Rectal smooth muscle tissue (tissue), 1 donor: ENCODE results near the gene PPP2R5D.

Source experiments
- H3K27ac ChIP-seq: one replicate; pipeline ENCODE4 v1.7.0; 2013; ENCODE audit warnings: low read depth, low read length, inconsistent platforms
- H3K27me3 ChIP-seq: one replicate; pipeline ENCODE4 v1.7.0; 2013; ENCODE audit warnings: low read length; ENCODE audit not compliant: control insufficient read depth, insufficient read depth
- H3K36me3 ChIP-seq: one replicate; pipeline ENCODE4 v1.7.0; 2013; ENCODE audit warnings: low read length; ENCODE audit not compliant: control insufficient read depth, insufficient read depth
- H3K4me1 ChIP-seq: one replicate; pipeline ENCODE4 v1.7.0; 2013; ENCODE audit warnings: low read length; ENCODE audit not compliant: control insufficient read depth, insufficient read depth
- H3K4me3 ChIP-seq: one replicate; pipeline ENCODE4 v1.7.0; 2013; ENCODE audit warnings: low read length
- H3K9ac ChIP-seq: one replicate; pipeline ENCODE4 v1.7.0; 2013; ENCODE audit warnings: low read length

The PPP2R5D gene

DNA sequence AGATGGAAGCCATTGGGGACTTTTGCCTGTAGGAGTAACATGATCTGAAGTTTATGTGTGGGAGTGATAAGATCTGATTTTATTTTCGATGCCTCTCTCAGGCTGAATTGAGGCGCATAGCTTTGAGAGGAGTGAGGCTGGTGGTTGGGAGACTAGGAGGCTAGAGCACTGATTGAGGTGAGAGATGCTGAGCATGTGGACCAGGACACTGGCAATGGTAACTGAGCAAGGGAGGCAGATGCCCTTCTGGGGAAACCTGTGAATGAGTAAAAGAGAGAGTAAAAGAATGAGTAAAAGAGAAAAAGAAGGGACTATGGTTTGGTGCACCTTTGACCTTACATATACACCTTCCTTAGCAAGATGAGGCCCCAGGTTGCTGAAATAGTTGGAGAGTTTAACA lies 40.1 kb downstream of the PPP2R5D start:
- H3K9ac ChIP-seq, result no peak overlapping the region

GRCh38 chr6:43026365-43026764 lies 42.0 kb downstream of the PPP2R5D start:
- Histone ChIP-seq H3K9ac (no peak overlapping the region), H3K27ac (no peak overlapping the region), H3K27me3 (no peaks in the 10 kb centered on the region), H3K4me1 (no peaks in the 10 kb centered on the region), H3K36me3 (peaks cover 28% of the 10 kb centered on the region), H3K4me3 (no peak overlapping the region)

More for the DNA sequence above, 40.1 kb downstream of the PPP2R5D start:
- H3K4me3 ChIP-seq, result no peak overlapping the region
- H3K36me3 ChIP-seq, result peaks cover 24% of the 10 kb centered on the region
- H3K27ac ChIP-seq, result no peak overlapping the region
- H3K27me3 ChIP-seq, result no peaks in the 10 kb centered on the region
- H3K4me1 ChIP-seq, result no peaks in the 10 kb centered on the region

GRCh38 chr6:43029120-43029519 lies 44.8 kb downstream of the PPP2R5D start:
- H3K4me1 ChIP-seq, result no peaks in the 10 kb centered on the region
- peaks cover 30% of the 10 kb centered on the region for H3K36me3 ChIP-seq
- H3K27me3 ChIP-seq, result no peaks in the 10 kb centered on the region
- H3K9ac ChIP-seq, result no peak overlapping the region
- H3K4me3 ChIP-seq, result no peak overlapping the region
- no peak overlapping the region for H3K27ac ChIP-seq

GRCh38 chr6:43032326-43032725 lies 48.0 kb downstream of the PPP2R5D start:
- H3K4me1 ChIP-seq, result no peaks in the 10 kb centered on the region
- no peak overlapping the region for H3K9ac ChIP-seq
- H3K36me3 ChIP-seq, result peaks cover 29% of the 10 kb centered on the region
- no peaks in the 10 kb centered on the region for H3K27me3 ChIP-seq
- H3K4me3 ChIP-seq, result no peak overlapping the region
- no peak overlapping the region for H3K27ac ChIP-seq

- H3K27ac ChIP-seq, result no peak overlapping the region
- peaks cover 27% of the 10 kb centered on the region for H3K36me3 ChIP-seq
- no peak overlapping the region for H3K4me3 ChIP-seq
- no peaks in the 10 kb centered on the region for H3K4me1 ChIP-seq
- no peaks in the 10 kb centered on the region for H3K27me3 ChIP-seq
- H3K9ac ChIP-seq, result no peak overlapping the region
Observed at GRCh38 chr6:43033496-43034189, 49.3 kb downstream of the PPP2R5D start.

DNA sequence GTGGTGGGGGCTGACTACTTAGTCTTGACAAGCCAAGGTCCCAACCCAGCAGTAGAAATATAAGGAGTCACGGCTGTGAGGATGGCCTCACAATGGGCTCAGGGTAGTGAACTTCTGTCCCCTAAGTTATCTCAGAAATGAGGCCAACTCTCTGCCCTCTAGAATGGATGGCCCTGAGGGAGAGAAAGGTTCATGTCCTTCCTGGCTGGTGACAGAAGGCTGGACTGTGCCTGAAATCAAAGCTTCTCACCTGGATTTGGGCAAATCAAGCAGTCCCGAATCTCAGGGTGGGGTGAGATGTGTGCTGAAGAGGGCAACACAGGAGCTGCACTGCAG lies 49.8 kb downstream of the PPP2R5D start:
- Histone ChIP-seq H3K36me3 (peaks cover 24% of the 10 kb centered on the region), H3K27ac (no peak overlapping the region), H3K9ac (no peak overlapping the region), H3K4me3 (no peak overlapping the region), H3K27me3 (no peaks in the 10 kb centered on the region), H3K4me1 (no peaks in the 10 kb centered on the region)

DNA sequence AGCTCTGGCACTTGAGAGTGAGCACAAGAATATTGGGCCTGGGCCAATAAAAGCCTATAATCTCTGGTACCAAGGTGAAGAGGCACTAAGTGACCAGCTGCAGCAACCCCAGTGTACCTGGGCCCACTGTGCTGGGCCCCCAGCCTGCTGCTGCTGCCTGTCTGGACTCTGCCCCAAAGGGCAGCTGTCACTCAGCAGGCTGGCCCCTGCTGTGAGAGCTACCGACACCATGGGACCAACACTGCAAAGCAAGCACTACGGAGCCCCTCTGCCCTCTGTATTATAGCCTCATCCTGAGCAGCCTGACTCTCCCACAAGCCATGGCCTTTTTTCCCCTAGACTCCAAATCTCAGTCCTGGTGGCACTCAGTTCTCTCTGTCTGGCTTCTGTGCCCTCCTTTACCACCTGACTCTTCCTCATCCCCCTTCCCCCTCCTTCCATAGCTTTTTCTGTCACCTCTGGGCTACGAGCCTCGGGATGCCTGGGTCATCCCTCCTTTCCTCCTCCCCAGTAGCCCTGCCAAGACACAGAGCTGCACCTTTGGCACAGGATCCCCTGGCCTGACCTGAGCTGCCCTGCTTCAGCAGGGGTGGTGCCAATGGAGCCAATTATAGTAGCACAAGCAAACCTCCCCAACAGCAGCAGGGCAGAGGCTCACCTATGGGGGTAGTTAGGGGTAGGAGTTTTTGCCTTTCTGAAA lies 51.3 kb downstream of the PPP2R5D start:
- Histone ChIP-seq H3K27ac (no peak overlapping the region), H3K36me3 (peaks cover 21% of the 10 kb centered on the region), H3K27me3 (no peaks in the 10 kb centered on the region), H3K4me3 (no peak overlapping the region), H3K9ac (no peak overlapping the region), H3K4me1 (no peaks in the 10 kb centered on the region)

- no peak overlapping the region for H3K4me3 ChIP-seq
- no peak overlapping the region for H3K9ac ChIP-seq
- no peaks in the 10 kb centered on the region for H3K4me1 ChIP-seq
- H3K27me3 ChIP-seq, result no peaks in the 10 kb centered on the region
- H3K27ac ChIP-seq, result no peak overlapping the region
- H3K36me3 ChIP-seq, result peaks cover 24% of the 10 kb centered on the region
Observed at GRCh38 chr6:43036712-43037111, 52.3 kb downstream of the PPP2R5D start.

- Histone ChIP-seq H3K9ac (no peak overlapping the region), H3K36me3 (peaks cover 24% of the 10 kb centered on the region), H3K27ac (no peak overlapping the region), H3K27me3 (no peaks in the 10 kb centered on the region), H3K4me1 (no peaks in the 10 kb centered on the region), H3K4me3 (no peak overlapping the region)
Observed at GRCh38 chr6:43037197-43037596, 52.8 kb downstream of the PPP2R5D start.

DNA sequence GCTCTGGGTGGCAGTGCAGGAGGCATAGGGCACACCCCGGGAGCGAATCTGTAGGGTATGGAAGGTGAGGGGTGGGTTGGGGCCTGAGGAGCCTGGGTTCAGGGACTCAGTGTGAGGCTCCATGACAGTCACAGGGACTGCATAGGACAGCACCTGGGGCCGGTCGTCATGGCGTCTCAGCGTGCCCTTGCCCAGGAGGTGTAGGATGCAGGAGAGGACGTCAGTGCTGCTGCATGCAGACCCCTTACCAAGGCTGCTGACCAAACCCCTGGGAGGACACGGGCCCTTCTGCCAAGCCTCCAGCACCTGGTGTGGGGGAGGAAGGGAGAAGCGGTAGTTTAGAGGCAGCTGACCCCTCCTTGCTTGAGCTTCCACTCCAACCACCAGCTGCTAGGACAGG lies 53.3 kb downstream of the PPP2R5D start:
- H3K27ac ChIP-seq, result no peak overlapping the region
- no peaks in the 10 kb centered on the region for H3K27me3 ChIP-seq
- no peaks in the 10 kb centered on the region for H3K4me1 ChIP-seq
- H3K36me3 ChIP-seq, result peaks cover 22% of the 10 kb centered on the region
- no peak overlapping the region for H3K4me3 ChIP-seq
- no peak overlapping the region for H3K9ac ChIP-seq

GRCh38 chr6:43038727-43039126 lies 54.4 kb downstream of the PPP2R5D start:
- no peaks in the 10 kb centered on the region for H3K4me1 ChIP-seq
- no peak overlapping the region for H3K27ac ChIP-seq
- H3K36me3 ChIP-seq, result peaks cover 22% of the 10 kb centered on the region
- H3K27me3 ChIP-seq, result no peaks in the 10 kb centered on the region
- no peak overlapping the region for H3K4me3 ChIP-seq
- no peak overlapping the region for H3K9ac ChIP-seq

DNA sequence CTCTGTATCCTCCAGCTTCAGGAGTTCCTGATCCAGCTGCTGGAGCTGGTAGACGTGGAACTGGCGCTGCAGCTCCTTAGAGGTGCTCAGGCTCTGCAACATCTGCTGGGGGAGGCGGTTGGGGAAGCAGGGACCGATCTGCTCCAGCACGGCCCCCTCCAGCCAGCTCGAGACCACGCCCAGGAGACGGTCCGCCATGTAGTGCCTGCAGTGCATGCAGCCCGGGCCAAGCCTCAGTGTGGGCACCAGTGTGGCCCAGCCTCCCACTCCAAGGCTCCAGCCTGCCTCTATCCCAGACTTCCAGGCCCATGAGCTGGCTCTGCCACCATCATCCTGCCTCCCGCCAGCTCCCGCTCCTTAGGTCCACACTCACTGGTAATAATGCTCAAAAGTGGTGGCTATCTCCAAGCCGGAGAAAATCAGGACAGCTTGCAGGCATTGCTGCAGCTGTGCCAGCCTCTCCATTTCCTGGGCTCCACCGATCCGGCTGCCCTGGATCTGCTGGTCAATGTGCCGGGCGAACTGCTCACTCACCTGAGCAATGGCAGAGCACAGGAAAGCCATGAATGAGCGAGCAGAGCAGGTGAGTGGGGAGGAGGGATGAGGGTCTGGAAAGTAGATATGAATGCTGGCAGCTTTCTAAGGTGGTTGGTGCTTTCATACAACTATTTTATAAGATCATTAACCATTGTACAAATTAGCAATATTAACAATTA lies 56.3 kb downstream of the PPP2R5D start:
- H3K27me3 ChIP-seq, result no peaks in the 10 kb centered on the region
- no peak overlapping the region for H3K4me3 ChIP-seq
- H3K9ac ChIP-seq, result no peak overlapping the region
- H3K27ac ChIP-seq, result no peak overlapping the region
- H3K4me1 ChIP-seq, result no peaks in the 10 kb centered on the region
- H3K36me3 ChIP-seq, result peaks cover 25% of the 10 kb centered on the region
